Cardiac ventricle fibroblast (primary cell): ENCODE results near the gene NHEJ1. TPM values are rescaled to one million over a fixed set of nuclear protein-coding genes. Genes with fewer than 3 reads are reported as not detected.

ENCODE experiments used
- total RNA-seq: library from RNA; depleted of rRNA; stranded (reverse); fragments of >200 nt; gene quantifications from 2 replicates; pipeline ENCODE4 v1.2.3, GENCODE V29; 2015

Gene NHEJ1, protein sequence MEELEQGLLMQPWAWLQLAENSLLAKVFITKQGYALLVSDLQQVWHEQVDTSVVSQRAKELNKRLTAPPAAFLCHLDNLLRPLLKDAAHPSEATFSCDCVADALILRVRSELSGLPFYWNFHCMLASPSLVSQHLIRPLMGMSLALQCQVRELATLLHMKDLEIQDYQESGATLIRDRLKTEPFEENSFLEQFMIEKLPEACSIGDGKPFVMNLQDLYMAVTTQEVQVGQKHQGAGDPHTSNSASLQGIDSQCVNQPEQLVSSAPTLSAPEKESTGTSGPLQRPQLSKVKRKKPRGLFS
- total RNA-seq = 13.4 and 15.8 TPM in 2 replicates

DNA sequence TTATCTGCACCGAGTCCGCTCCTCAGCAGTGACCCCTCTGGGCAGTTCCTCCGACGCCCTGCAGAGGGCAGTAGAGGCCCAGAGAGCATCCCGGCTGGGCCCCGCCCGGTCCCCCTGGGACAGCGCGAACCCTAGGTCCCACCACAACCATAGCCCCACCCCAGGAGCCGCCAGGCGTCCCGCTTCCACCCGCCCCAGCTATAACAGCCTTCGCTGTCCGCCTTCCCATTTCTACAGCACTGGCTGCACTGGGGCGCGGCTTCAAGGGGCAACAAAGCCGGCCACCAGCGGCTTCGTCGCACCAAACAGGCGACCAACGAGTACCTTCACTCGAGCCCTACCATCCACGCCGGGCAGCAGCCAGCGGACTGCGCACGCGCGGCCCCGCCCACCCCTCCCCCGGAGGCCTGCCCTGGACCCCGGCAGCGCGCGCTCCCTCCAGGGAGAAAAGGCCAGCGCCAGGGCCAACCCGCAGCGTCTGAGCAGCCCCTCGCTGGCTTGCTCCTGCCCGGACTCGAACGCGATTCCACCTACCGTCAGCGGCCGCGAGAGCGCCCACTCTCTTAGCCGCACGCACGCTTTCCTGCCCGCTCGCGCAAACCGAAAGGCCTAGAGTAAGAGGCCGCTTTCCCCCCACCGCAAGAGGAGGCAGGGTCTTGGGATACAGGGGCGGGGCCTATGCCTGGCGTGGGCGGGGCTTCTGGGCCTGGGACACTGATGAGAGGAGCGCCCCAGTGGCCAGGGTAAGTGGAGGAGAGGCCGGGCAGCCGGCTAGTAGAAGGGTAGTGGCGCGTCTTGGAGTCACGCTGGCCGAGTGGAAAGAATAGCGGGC lies at the start of gene NHEJ1:
Gene NHEJ1 (minus strand): TSS at position 630 of the 832 bp plus-strand sequence. CDS start 2,453 bp downstream, outside the sequence.

DNA sequence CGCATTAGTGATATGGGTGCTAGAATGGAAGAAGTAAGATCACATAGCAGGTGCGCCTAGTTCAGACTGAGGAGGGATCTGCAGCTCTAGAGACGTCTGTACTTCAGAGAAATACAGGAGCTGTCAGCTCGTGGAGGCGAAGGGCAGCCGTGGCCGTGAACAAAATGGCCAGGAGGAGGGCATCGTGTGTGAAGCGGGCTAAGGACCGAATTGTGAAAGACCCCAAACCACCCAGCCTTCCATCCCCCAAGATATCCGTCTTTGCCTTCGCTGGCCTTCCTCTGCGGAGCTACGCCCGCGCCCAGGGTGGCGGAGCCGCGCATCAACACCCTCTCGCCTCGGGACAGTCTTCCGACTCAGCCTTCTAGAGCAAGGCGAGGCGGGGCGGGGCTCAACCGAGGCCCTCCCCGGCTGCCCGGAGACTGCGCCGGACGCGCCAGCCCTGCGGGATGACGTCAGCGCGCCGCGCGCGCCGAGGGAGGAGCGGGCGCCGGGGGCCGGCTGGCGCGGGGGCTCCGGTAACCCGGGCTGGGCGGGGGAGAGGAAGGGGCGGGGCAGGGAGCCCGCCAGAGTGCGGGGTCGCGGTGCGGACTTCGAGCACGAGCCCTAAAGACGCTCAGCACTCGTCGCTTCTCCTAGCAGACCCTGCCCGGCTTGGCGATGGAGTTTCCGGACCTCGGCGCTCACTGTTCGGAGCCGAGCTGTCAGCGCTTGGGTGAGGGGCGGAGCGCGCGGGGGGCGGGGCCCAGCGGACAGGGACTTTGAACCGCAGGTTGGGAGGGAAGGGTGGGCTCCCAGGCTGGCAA lies 45.9 kb upstream of the NHEJ1 start, which contains the start of gene ZFAND2B:
Gene ZFAND2B (plus strand): TSS at position 455 of the 806 bp plus-strand sequence. CDS start 206 bp downstream, at position 661.

DNA sequence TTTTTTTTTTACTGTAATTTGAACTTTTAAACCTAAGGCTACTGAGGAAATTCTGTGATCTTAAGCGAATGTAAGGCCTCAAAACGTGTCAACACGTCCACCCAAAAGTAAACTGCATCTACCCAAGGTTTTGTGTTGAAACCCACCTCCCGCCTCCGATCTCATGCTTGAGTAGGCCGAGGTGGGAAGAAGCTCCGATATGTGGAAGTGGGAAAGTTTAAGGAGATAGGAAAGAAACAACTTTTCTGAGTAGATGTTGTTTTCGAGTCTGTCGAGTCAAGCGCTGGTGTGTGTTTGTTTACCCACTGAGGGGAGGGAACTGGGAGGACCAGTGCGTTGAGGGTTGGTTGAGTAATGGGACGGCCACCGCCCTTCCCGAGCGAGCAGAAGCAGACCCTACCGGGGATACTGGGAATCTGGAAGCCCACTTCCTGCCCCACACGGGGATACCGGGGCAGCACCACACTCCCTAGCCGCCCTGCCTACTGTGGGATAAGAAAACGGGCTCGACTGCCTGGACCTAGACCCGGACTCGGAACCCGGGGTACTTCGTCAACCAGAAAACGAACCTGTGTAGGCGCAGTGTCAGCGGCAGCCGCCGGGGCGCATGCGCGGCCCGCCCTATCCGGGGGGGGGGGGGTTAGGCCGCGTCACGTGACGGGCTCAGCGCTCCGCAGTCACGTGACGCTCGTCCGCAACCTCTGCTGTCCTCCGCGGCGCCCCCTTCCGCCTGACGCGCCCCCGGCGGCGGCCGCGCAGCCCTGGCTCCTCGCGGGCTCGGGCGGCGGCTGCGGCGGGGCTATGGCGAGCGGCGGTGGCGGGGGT lies 17.1 kb upstream of the NHEJ1 start, which contains the start of gene RETREG2:
Gene RETREG2 (plus strand): TSS at position 724 of the 825 bp plus-strand sequence. CDS start 78 bp downstream, at position 802.

DNA sequence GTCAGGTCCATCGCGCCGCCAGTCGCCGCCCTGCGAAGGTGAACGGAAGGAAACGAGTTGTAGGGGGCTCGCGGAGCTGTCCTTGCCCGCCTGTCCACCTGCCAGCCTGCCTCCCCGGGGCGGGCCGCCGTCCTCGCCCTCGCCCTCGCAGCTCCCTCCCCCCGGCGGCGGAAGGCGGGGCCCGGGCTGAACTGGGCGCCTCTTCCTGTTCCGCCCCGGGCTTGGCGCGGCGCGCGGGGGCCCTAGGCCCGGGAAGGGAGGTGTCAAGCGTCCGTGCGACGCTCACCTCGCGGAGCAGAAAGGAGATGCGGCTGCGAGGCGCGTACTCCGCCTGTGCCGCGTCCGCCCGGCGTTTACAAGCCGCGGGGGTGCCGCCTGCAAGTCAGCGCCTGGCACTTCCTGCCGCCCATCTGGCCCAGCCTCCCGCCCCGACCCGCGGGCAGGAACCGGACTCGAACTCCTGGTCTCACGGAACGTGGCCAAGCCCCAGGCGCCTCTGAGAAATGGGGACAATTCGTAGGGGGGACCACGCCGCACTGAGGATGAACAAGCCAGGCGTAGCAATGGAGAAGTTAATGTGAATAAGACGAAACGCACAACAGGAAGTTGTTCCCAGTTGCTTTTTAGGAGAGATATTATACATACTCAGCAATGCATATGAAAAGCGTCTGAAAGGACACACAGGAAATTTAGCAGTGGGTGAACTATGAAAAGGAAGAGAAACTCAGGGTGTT lies 16.4 kb upstream of the NHEJ1 start, which contains the start of gene CNPPD1:
Gene CNPPD1 (minus strand): TSS at position 108 of the 734 bp plus-strand sequence. CDS start 97 bp downstream, at position 11.

DNA sequence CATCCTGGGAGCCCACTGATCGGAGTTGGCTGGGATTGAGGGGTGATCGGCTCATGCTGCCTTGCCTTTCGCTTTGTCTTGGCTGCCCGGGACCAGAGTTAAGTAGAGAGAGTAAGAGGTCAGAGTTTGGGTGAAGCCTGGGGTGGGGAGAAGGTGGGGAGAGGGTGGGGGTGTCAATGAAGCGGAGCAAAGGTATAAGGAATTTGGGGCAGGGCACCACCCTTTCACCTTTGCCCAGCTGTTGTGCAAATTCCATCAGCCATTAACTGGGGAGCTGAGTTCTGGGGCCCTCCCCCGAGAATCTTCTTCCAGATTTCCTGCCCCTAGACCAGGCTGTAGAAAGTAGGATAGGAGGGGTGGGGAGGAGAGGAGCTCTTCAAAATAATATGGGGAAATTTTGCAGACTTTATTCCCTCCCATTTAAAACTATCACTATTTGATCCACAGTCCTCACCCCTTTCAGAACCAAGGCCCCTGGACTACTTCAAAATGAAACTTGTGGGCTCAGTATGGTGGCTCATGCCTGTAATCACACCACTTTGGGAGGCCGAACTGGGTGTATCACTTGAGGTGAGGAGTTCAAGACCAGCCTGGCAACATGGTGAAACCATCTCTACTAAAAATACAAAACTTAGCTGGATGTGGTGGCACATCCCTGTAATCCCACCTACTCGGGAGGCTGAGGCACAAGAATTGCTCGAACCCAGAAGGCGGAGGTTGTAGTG lies 9.5 kb upstream of the NHEJ1 start, which contains the start of gene SLC23A3:
Gene SLC23A3 (minus strand): TSS at position 100 of the 725 bp plus-strand sequence. CDS start 45 bp downstream, at position 55.

DNA sequence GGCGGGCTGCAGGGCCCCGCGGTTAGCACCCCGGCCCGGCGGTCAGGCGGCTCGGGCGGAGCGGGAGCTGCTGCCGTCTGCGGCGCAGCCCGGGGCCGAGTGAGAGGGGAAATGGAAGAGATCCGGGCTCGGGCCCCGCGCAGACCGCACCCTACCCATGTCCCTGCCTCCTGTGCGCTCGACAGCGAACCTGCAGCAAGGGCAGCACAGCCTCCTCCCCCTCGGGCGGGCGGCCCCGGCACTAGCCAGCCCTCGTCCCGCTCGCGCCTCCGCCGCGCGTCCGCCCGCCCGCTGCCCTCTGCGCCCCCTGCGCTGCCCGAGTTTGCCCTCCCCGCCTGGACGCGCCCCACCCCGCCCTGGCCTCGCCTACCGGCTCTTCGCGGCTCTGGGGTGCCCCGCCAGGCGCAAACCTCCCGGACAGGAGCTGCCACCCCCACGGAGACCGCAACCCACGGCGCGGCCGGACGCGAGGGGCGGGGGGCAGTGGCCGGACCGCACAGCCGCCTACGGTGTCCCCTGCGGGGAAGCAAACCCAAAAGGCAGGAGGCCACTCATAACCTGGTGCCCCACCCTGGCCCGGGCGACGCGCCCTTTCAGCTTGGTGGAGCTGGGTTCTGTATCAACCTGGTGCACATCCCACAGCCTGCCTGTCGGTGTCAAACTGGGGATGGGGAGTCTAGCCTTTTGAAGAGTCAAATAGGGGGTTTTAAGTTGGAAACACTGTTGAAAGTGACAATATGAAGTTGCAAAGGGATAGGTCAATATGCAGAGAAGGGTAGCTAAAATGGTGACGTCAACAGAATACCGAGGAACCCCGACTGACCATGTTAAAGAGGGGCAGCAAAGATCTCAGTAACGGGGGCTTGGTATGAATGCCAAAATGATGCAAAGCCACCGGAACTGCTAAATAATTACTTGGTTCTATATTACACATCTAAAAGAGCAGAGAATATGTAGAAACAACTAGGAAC lies 99.5 kb downstream of the NHEJ1 start, which contains the start of gene IHH:
Gene IHH (minus strand): TSS at position 101 of the 971 bp plus-strand sequence. CDS start 454 bp downstream, outside the sequence.

DNA sequence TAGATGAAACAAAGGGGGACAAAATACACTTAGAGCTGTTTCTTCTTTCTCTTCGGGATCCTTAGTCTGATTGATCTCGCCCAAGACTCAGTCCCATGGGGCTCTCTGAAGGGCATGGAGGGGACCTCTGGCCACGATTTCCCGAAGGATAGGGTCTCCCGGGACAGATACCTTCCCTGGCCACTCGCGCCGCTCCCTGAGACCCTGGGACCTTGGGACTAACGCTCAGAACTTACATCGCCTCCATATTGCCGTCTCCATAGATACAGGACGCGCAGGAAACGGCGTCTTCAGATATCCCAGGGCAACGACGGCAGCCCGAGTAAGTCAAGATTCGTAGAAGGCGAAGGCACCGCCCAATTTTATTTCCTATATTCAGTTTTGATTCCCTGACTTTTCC lies 119.4 kb downstream of the NHEJ1 start, which contains the start of gene CFAP65:
Gene CFAP65 (minus strand): TSS at position 265 of the 400 bp plus-strand sequence. CDS start 2,468 bp downstream, outside the sequence.

Other genes starting within 250 kb of the NHEJ1 start
- gene CDK5R2, start 201.1 kb downstream of the NHEJ1 start, total RNA-seq = 0.06 TPM in 1 of 2 replicates, not detected in the other
- not detected in 2 replicates for gene FEV, start 175.6 kb downstream of the NHEJ1 start, total RNA-seq
- gene CRYBA2, start 167.4 kb downstream of the NHEJ1 start, total RNA-seq = not detected in 2 replicates
- gene CFAP65, start 119.3 kb downstream of the NHEJ1 start, total RNA-seq = 0.34 TPM in 1 of 2 replicates, not detected in the other
- not detected in 2 replicates for gene IHH, start 99.9 kb downstream of the NHEJ1 start, total RNA-seq
- 0.25 and 0.44 TPM in 2 replicates for gene SLC23A3, start 9.2 kb upstream of the NHEJ1 start, total RNA-seq
- gene CNPPD1, start 16.1 kb upstream of the NHEJ1 start, total RNA-seq = 20.8 and 32.6 TPM in 2 replicates
- 43.9 and 47.7 TPM in 2 replicates for gene RETREG2, start 17.5 kb upstream of the NHEJ1 start, total RNA-seq
- gene ZFAND2B, start 46.0 kb upstream of the NHEJ1 start, total RNA-seq = 16.8 and 34.2 TPM in 2 replicates
- 28.4 and 29.5 TPM in 2 replicates for gene ABCB6, start 58.1 kb upstream of the NHEJ1 start, total RNA-seq
- 70.1 and 72.7 TPM in 2 replicates for gene ATG9A, start 68.8 kb upstream of the NHEJ1 start, total RNA-seq
- gene ANKZF1, start 69.0 kb upstream of the NHEJ1 start, total RNA-seq = 24.7 and 30.6 TPM in 2 replicates
- 7.0 and 12.2 TPM in 2 replicates for gene GLB1L, start 84.6 kb upstream of the NHEJ1 start, total RNA-seq
- gene STK16, start 84.7 kb upstream of the NHEJ1 start, total RNA-seq = 16.2 and 20.2 TPM in 2 replicates
- not detected in 2 replicates for gene TUBA4B, start 92.4 kb upstream of the NHEJ1 start, total RNA-seq
- 13.4 and 26.5 TPM in 2 replicates for gene TUBA4A, start 93.1 kb upstream of the NHEJ1 start, total RNA-seq
- gene DNAJB2, start 118.6 kb upstream of the NHEJ1 start, total RNA-seq = 33.6 and 35.5 TPM in 2 replicates
- 1.6 and 4.1 TPM in 2 replicates for gene PTPRN, start 148.6 kb upstream of the NHEJ1 start, total RNA-seq
- not detected in 2 replicates for gene RESP18, start 171.9 kb upstream of the NHEJ1 start, total RNA-seq
- gene DNPEP, start 227.1 kb upstream of the NHEJ1 start, total RNA-seq = 61.1 and 86.0 TPM in 2 replicates